ENCODE results near the gene GIT1.

Gene GIT1

DNA sequence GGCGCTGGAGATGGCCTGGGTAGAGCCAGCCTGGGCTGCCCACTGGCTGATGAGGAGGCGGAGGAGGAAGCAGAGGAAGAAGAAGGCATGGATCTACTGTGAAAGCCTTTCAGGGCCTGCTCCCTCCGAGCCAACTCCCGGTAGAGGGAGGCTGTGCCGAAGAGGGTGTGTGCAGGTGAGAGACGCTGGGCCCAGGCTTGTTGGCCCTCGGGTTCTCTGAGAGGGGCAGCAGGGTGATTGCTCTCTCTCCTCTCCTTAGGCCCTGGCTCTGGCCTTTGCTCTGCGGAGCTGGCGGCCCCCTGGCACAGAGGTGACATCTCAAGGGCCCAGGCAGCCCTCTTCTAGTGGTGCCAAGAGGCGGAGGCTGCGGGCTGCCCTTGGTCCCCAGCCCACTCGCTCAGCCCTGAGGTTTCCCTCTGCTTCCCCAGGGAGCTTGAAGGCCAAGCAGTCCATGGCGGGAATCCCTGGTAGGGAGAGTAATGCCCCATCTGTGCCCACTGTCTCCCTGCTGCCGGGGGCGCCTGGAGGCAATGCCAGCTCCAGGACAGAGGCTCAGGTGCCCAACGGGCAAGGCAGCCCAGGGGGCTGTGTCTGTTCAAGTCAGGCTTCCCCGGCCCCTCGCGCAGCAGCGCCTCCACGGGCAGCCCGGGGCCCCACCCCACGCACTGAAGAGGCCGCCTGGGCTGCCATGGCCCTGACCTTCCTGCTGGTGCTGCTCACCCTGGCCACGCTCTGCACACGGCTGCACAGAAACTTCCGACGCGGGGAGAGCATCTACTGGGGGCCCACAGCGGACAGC is 17.4 kb downstream of the GIT1 start:
- DNase-seq (ENCODE audit: low spot score) = no peak
- TF ChIP-seq, protein P1, sequence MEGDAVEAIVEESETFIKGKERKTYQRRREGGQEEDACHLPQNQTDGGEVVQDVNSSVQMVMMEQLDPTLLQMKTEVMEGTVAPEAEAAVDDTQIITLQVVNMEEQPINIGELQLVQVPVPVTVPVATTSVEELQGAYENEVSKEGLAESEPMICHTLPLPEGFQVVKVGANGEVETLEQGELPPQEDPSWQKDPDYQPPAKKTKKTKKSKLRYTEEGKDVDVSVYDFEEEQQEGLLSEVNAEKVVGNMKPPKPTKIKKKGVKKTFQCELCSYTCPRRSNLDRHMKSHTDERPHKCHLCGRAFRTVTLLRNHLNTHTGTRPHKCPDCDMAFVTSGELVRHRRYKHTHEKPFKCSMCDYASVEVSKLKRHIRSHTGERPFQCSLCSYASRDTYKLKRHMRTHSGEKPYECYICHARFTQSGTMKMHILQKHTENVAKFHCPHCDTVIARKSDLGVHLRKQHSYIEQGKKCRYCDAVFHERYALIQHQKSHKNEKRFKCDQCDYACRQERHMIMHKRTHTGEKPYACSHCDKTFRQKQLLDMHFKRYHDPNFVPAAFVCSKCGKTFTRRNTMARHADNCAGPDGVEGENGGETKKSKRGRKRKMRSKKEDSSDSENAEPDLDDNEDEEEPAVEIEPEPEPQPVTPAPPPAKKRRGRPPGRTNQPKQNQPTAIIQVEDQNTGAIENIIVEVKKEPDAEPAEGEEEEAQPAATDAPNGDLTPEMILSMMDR (IDR thresholded peaks at IDR 0.05; ENCODE audit: extremely low read depth, insufficient read depth, missing control alignments) = no peak
- in situ Hi-C loops (cut with MboI; ENCODE audit: low pct_unique_long_range_greater_than_20kb, low sequenced_read_pairs, unreplicated experiment) = no loop called here

DNA sequence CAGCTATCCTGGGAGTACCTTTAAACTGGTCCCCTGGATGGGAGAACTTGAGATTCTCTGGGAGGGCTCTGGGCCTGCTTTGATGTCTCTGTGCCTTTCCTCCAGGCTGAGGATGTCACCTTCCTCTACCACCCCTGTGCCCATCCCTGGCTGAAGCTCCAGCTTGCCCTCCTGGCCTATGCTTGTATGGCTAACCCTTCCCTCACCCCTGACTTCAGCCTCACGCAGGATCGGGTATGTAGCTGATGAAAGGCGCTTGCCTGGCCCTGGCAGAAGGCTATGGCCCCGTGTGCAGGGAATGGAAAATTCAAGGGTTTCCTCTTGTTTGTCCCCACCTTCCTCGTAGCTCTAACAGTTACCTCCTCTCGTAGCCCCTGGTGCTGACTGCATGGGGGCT is 18.0 kb downstream of the GIT1 start:
- TF ChIP-seq, protein P1 (IDR thresholded peaks at IDR 0.05; ENCODE audit: extremely low read depth, insufficient read depth, missing control alignments) = no peak
- no peak for DNase-seq (ENCODE audit: low spot score)
- in situ Hi-C loops (cut with MboI; ENCODE audit: low pct_unique_long_range_greater_than_20kb, low sequenced_read_pairs, unreplicated experiment) = no loop called here

DNA sequence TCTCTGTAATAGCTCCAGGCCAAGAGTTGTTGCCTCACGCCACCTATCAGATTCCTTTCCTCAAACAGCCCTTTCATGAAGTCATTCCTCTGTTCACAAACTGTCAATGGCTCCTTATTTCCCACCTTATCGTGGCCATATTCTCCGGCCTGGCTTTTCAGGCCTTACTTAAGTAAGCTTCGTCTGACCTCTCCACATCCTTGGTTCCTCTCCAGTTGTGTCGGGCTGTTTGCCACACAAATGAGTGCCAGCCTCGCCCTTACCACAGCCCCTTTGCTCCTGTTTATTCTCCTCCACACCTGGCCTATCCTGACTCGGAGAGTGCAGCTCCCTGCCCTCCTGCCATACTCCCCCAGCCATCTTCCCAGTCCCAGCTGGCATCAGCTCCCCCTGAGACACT is 18.9 kb downstream of the GIT1 start:
- no peak for DNase-seq (ENCODE audit: low spot score)
- in situ Hi-C loops (cut with MboI; ENCODE audit: low pct_unique_long_range_greater_than_20kb, low sequenced_read_pairs, unreplicated experiment) = no loop called here
- TF ChIP-seq, protein P1 (IDR thresholded peaks at IDR 0.05; ENCODE audit: extremely low read depth, insufficient read depth, missing control alignments) = no peak

DNA sequence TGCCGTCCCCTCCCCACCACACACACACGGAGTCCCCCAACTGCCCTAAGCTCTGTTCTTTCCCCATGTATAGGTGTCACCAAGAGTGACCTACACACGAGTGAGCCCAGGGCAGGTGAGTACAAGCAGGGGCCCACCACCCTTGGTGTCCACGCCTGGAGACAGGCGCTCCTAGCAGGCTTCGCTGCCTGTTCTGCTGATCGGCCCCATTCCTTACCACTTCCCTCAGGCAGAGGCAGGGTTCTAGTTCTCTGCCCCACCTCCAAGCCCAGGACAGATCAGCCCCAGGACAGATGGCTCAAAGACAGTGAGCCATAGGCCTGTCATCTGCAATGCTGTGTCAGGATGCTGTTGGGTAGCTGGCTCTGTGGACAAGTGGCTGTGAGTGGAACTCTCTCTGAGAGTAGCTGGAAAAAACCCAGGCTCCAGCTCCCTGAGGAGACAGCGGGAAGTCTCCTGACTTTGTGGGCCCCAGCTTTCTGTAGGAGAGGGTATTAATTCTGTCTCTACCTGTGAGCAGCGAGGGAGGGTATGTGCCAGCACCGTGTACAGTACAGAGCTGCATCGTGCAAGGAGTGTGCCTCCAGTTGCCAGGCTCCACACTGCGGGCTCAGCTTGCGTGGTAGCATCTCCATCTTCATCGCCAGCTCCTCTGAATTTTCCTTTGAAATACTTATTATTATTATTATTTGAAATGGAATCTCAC is 20.1 kb downstream of the GIT1 start:
- in situ Hi-C loops (cut with MboI; ENCODE audit: low pct_unique_long_range_greater_than_20kb, low sequenced_read_pairs, unreplicated experiment) = no loop called here
- TF ChIP-seq, protein P1 (IDR thresholded peaks at IDR 0.05; ENCODE audit: extremely low read depth, insufficient read depth, missing control alignments) = no peak
- DNase-seq (ENCODE audit: low spot score) = no peak

DNA sequence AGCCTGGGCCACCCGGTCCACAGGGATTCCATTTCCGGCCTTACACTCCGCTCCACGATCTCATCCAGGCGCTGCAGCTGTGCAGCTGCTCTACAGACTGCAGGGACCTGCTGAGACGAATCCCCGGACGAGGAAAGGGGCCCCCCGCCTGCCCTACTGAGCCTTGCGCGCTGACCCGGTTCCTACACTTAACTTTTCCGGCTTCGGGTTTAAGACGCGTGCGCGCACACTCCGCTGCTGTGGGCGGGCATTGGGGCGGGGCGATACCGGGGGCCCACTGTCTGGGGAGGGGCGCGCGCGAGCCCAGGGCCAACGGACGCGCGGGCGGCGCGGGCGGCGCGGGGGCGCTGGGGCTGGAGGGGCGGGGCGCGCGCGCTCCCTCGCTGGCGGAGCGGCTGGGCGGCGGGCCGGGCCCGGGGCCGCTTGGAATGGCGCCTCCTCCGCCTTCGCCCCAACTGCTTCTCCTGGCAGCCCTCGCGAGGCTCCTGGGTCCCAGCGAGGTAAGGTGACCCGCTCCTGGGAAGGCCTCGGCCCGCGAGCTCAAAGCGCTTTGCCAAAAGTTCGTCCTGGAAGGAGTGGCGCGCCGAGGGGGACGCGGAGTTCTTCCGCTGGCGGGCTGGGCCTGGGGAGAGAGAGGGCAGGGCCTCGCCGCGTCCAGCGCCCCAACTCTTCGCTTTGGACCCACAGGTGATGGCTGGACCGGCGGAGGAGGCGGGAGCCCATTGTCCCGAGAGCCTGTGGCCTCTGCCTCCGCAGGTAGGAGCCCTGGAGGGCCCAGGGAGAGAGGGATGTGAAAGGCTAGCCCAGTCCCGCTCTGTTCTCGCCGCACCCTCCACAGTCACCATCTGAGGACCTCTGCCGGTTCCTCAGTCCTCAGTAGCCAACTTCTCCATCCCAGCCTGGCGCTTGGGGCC is 20.9 kb downstream of the GIT1 start, which contains the start of gene TP53I13:
Gene TP53I13, plus strand, starts transcription at position 371 of the 914 bp plus-strand sequence. Its CDS starts 58 bp downstream, at position 429.
- TF ChIP-seq, protein P1 (IDR thresholded peaks at IDR 0.05; ENCODE audit: extremely low read depth, insufficient read depth, missing control alignments) = no peak
- in situ Hi-C loops (cut with MboI; ENCODE audit: low pct_unique_long_range_greater_than_20kb, low sequenced_read_pairs, unreplicated experiment) = no loop called here
- DNase-seq (ENCODE audit: low spot score) = peak; percentile 96

Measured in GM13977 (cell line).